ENCODE data around the gene PLLP.

DNA sequence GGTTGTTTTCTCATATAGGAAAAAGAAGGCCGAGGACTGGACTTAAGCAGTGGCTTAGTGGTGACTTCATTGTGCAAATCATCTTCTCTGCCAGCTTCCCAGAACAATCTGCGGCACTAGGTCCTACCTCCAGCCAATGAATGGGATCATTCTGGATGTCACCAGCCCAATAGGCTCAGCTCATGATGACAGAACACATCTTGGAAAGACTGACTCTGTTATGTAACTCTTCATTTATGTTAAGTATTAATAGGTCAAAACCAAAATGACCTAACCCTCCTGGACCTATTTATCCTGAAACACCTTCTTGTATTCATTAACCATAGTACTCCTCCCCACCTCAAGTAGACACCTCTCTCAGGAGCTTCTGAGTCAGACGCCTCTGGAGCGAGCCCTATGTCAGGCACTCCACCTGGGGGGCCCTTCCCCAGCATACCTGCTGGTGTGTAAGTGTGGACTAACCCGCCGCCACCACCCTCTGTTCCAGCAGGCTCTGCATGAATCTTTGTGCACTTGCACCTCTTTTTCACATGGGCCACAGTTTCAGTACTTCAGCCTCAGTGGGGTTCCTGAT is 32.2 kb downstream of the PLLP start:
- TF ChIP-seq, protein P1, sequence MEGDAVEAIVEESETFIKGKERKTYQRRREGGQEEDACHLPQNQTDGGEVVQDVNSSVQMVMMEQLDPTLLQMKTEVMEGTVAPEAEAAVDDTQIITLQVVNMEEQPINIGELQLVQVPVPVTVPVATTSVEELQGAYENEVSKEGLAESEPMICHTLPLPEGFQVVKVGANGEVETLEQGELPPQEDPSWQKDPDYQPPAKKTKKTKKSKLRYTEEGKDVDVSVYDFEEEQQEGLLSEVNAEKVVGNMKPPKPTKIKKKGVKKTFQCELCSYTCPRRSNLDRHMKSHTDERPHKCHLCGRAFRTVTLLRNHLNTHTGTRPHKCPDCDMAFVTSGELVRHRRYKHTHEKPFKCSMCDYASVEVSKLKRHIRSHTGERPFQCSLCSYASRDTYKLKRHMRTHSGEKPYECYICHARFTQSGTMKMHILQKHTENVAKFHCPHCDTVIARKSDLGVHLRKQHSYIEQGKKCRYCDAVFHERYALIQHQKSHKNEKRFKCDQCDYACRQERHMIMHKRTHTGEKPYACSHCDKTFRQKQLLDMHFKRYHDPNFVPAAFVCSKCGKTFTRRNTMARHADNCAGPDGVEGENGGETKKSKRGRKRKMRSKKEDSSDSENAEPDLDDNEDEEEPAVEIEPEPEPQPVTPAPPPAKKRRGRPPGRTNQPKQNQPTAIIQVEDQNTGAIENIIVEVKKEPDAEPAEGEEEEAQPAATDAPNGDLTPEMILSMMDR (optimal IDR thresholded peaks at IDR 0.05 in 1 of 3, IDR thresholded peaks at IDR 0.05 in 1 of 3, conservative IDR thresholded peaks at IDR 0.05 in 1 of 3; ENCODE audit: extremely low read depth in 1 of 3, insufficient read depth in 2 of 3, low read length in 3 of 3), result no peak
- no peak for TF ChIP-seq EZH2 (IDR thresholded peaks at IDR 0.05; ENCODE audit: low read length)
